SU-DHL-6 (cell line): ENCODE results near the gene DBX1.

Experiments used
- H2AFZ ChIP-seq: fragments of 200-600 bp; sonication (generic); 2 replicates; pipeline ENCODE4 v1.6.1; 2014; ENCODE audit warnings: low read depth, mild to moderate bottlenecking, moderate library complexity, mixed read lengths, antibody characterized with exemption, low read length; ENCODE audit not compliant: severe bottlenecking
- H3F3A ChIP-seq: fragments of 200-600 bp; shearing (Covaris generic); 2 replicates; pipeline ENCODE4 v1.6.0; 2016; ENCODE audit warnings: antibody characterized with exemption, mild to moderate bottlenecking; ENCODE audit not compliant: insufficient read depth
- H3K27ac ChIP-seq: fragments of 200-600 bp; sonication (generic); 2 replicates; pipeline ENCODE4 v1.5.1; 2016; ENCODE audit warnings: low read depth, mild to moderate bottlenecking, low read length, moderate library complexity, mixed read lengths
- H3K27me3 ChIP-seq: fragments of 200-600 bp; sonication (generic), shearing (Covaris generic); 2 replicates; pipeline ENCODE4 v1.6.0; 2014; ENCODE audit warnings: mild to moderate bottlenecking, low read length
- H3K36me3 ChIP-seq: fragments of 200-600 bp; sonication (generic); 2 replicates; pipeline ENCODE4 v1.6.1; 2014; ENCODE audit warnings: mild to moderate bottlenecking, low read length, mixed read lengths
- H3K4me2 ChIP-seq: fragments of 300-600, 200-600 bp; shearing (Covaris generic), sonication (generic); 2 replicates; pipeline ENCODE4 v1.6.0; 2014; ENCODE audit warnings: low read length, low read depth, mild to moderate bottlenecking; ENCODE audit not compliant: poor library complexity, severe bottlenecking
- H3K4me3 ChIP-seq: fragments of 200-600 bp; sonication (generic); 2 replicates; pipeline ENCODE4 v1.5.1; 2014; ENCODE audit warnings: antibody characterized with exemption, low read length, mild to moderate bottlenecking, mixed read lengths; ENCODE audit not compliant: insufficient read depth, poor library complexity, severe bottlenecking
- H3K79me2 ChIP-seq: fragments of 200-600 bp; sonication (generic); 2 replicates; pipeline ENCODE4 v1.6.1; 2014; ENCODE audit warnings: mild to moderate bottlenecking, low read length, moderate library complexity; ENCODE audit not compliant: insufficient read depth
- H3K9ac ChIP-seq: fragments of 200-600 bp; sonication (generic); 2 replicates; pipeline ENCODE4 v1.7.0; 2014; ENCODE audit warnings: mild to moderate bottlenecking, low read length
- H3K9me2 ChIP-seq: fragments of 200-600 bp; sonication (generic); replicated peaks from 2 replicates; pipeline ENCODE4 v1.6.1; 2014; ENCODE audit warnings: low read length; ENCODE audit not compliant: insufficient read depth
- H3K9me3 ChIP-seq: fragments of 200-600 bp; sonication (generic); 2 replicates; pipeline ENCODE4 v1.6.1; 2014; ENCODE audit warnings: low read length, mixed read lengths; ENCODE audit not compliant: insufficient read depth
- H4K20me1 ChIP-seq: fragments of 200-600 bp; sonication (generic); 2 replicates; pipeline ENCODE4 v1.6.1; 2014; ENCODE audit warnings: low read depth, mild to moderate bottlenecking, antibody characterized with exemption, low read length, moderate library complexity, mixed read lengths
- CTCF ChIP-seq: fragments of 200-600 bp; sonication (generic); IDR thresholded peaks from one replicate; pipeline ENCODE4 v1.5.1; 2017; ENCODE audit warnings: antibody characterized with exemption, mild to moderate bottlenecking, low read length, moderate library complexity; ENCODE audit not compliant: insufficient read depth, poor library complexity, severe bottlenecking
- EZH2phosphoT487 ChIP-seq: fragments of 200-600 bp; sonication (generic), shearing (Covaris generic); conservative IDR thresholded peaks from 2 replicates; pipeline ENCODE4 v1.6.1; 2018; ENCODE audit warnings: mild to moderate bottlenecking, antibody characterized with exemption, low read length, moderate library complexity, mixed read lengths

Gene DBX1

GRCh38 chr11:20119315-20119714 lies 41.0 kb downstream of the DBX1 start:
- no peaks in the 10 kb centered on the region for H3K9me2 ChIP-seq
- H3K79me2 ChIP-seq = no peaks in the 10 kb centered on the region
- H3K36me3 ChIP-seq = no peaks in the 10 kb centered on the region
- no peak overlapping the region for H3K4me2 ChIP-seq
- no peaks in the 10 kb centered on the region for H3K27me3 ChIP-seq
- H3F3A ChIP-seq = no peaks in the 10 kb centered on the region
- H3K9me3 ChIP-seq = no peaks in the 10 kb centered on the region
- TF ChIP-seq EZH2phosphoT487 (no peak), CTCF (no peak)
- no peak overlapping the region for H3K27ac ChIP-seq
- no peak overlapping the region for H3K4me3 ChIP-seq
- no peaks in the 10 kb centered on the region for H4K20me1 ChIP-seq
- H2AFZ ChIP-seq = no peak overlapping the region
- no peak overlapping the region for H3K9ac ChIP-seq

DNA sequence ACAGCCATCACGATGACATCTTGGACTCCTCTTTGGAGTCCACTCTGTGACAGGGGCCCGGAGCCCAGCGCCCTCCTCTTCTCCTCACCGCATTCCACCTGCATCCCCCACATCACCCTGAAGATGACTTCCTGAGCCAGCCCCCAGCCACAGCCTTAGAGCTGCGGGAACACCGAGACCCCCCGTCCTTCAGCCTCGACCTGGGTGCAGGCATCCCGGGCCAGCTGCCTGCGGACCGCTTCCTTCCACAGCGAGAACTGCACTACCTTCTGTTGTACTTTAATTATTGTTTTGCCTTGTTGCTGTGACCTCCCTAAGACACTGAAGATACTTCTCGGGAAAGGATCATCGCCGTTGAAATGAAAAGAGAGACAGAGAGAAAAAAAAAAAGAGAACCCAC lies 42.1 kb downstream of the DBX1 start:
- no peaks in the 10 kb centered on the region for H3K9me3 ChIP-seq
- H3F3A ChIP-seq = no peaks in the 10 kb centered on the region
- no peaks in the 10 kb centered on the region for H4K20me1 ChIP-seq
- no peak overlapping the region for H3K4me2 ChIP-seq
- no peaks in the 10 kb centered on the region for H3K27me3 ChIP-seq
- TF ChIP-seq EZH2phosphoT487 = no peak
- no peak for TF ChIP-seq CTCF
- no peak overlapping the region for H3K9ac ChIP-seq
- H3K36me3 ChIP-seq = no peaks in the 10 kb centered on the region
- no peak overlapping the region for H3K27ac ChIP-seq
- no peaks in the 10 kb centered on the region for H3K79me2 ChIP-seq
- H3K4me3 ChIP-seq = no peak overlapping the region
- H2AFZ ChIP-seq = no peak overlapping the region
- H3K9me2 ChIP-seq = no peaks in the 10 kb centered on the region

GRCh38 chr11:20117291-20117690 lies 43.0 kb downstream of the DBX1 start:
- H3K27me3 ChIP-seq = no peaks in the 10 kb centered on the region
- no peak overlapping the region for H2AFZ ChIP-seq
- H3F3A ChIP-seq = no peaks in the 10 kb centered on the region
- H4K20me1 ChIP-seq = no peaks in the 10 kb centered on the region
- H3K36me3 ChIP-seq = no peaks in the 10 kb centered on the region
- H3K9me3 ChIP-seq = no peaks in the 10 kb centered on the region
- H3K9ac ChIP-seq = no peak overlapping the region
- H3K4me2 ChIP-seq = no peak overlapping the region
- no peak overlapping the region for H3K4me3 ChIP-seq
- H3K79me2 ChIP-seq = no peaks in the 10 kb centered on the region
- H3K9me2 ChIP-seq = no peaks in the 10 kb centered on the region
- no peak for TF ChIP-seq CTCF
- TF ChIP-seq EZH2phosphoT487 = no peak
- H3K27ac ChIP-seq = no peak overlapping the region

GRCh38 chr11:20116825-20117224 lies 43.5 kb downstream of the DBX1 start:
- no peak overlapping the region for H3K27ac ChIP-seq
- TF ChIP-seq CTCF (no peak), EZH2phosphoT487 (no peak)
- H4K20me1 ChIP-seq = no peaks in the 10 kb centered on the region
- H3K27me3 ChIP-seq = no peaks in the 10 kb centered on the region
- no peaks in the 10 kb centered on the region for H3K9me2 ChIP-seq
- no peaks in the 10 kb centered on the region for H3F3A ChIP-seq
- H2AFZ ChIP-seq = no peak overlapping the region
- no peak overlapping the region for H3K9ac ChIP-seq
- H3K9me3 ChIP-seq = no peaks in the 10 kb centered on the region
- H3K36me3 ChIP-seq = no peaks in the 10 kb centered on the region
- no peak overlapping the region for H3K4me2 ChIP-seq
- H3K4me3 ChIP-seq = no peak overlapping the region
- no peaks in the 10 kb centered on the region for H3K79me2 ChIP-seq
